SK-N-SH (cell line): ENCODE data around the gene NPM1. TPM values are rescaled to one million over a fixed set of nuclear protein-coding genes. Genes with fewer than 3 reads are reported as not detected.

Source experiments
- CTCF ChIA-PET: fragments of 300-600, 350-600 bp; formaldehyde crosslinking; extraction: SDS; loops from one replicate; lab custom pipeline; 2021; lab: Yijun Ruan, JAX
- POLR2A ChIA-PET: fragments of 350-600 bp; sonication (Branson Sonifier 250); formaldehyde crosslinking; extraction: SDS; loops from one replicate; lab custom pipeline; 2020; ENCODE audit warnings: antibody characterized with exemption, inconsistent platforms; lab: Yijun Ruan, JAX
- DNase-seq: peaks from one replicate; pipeline ENCODE4 v3.0.0; 2012
- H2AFZ ChIP-seq: fragments of 200-600 bp; sonication (generic); 2 replicates; pipeline ENCODE4 v1.8.1; 2016; ENCODE audit warnings: antibody characterized with exemption, mild to moderate bottlenecking, low read depth
- H3F3A ChIP-seq: fragments of 200-600 bp; sonication (generic); replicated peaks from 2 replicates; pipeline ENCODE3; 2016; ENCODE audit warnings: antibody characterized with exemption, mild to moderate bottlenecking; ENCODE audit not compliant: insufficient read depth
- H3K27ac ChIP-seq, 2 experiments: fragments of 200-500 bp in 1 of 2; fragments of 200-600 bp in 1 of 2; sonication (Bioruptor generic) in 1 of 2; sonication (generic), shearing (Covaris generic) in 1 of 2; 2 replicates each; pipeline versions ENCODE4 v1.5.1 to v1.6.1; 2014 to 2016; ENCODE audit warnings: low read depth in 2 of 2, inconsistent platforms in 1 of 2, low read length in 1 of 2, mild to moderate bottlenecking in 1 of 2, mixed read lengths in 1 of 2
- H3K27me3 ChIP-seq: fragments of 200-600 bp; sonication (generic), shearing (Covaris generic); 2 replicates; pipeline ENCODE4 v1.6.1; 2016; ENCODE audit warnings: mixed run types; ENCODE audit not compliant: insufficient read depth
- H3K36me3 ChIP-seq, 2 experiments: fragments of 200-500 bp in 1 of 2; fragments of 200-600 bp in 1 of 2; sonication (Bioruptor generic) in 1 of 2; sonication (generic) in 1 of 2; replicated peaks in 1 of 2; 2 replicates each; pipeline versions ENCODE3 to v1.5.1; 2014 to 2016; ENCODE audit warnings: low read length in 1 of 2, mild to moderate bottlenecking in 1 of 2; ENCODE audit not compliant: insufficient read depth in 2 of 2, control insufficient read depth in 1 of 2
- H3K4me1 ChIP-seq, 2 experiments: fragments of 200-500 bp in 1 of 2; fragments of 200-600 bp in 1 of 2; sonication (Bioruptor generic) in 1 of 2; sonication (generic), shearing (Covaris generic) in 1 of 2; 2 replicates each; pipeline versions ENCODE4 v1.5.1 to v1.6.1; 2014 to 2016; ENCODE audit warnings: low read depth in 1 of 2, low read length in 1 of 2, mixed run types in 1 of 2; ENCODE audit not compliant: insufficient read depth in 2 of 2, control insufficient read depth in 1 of 2
- H3K4me2 ChIP-seq: fragments of 200-600 bp; sonication (generic), shearing (Covaris generic); 2 replicates; pipeline ENCODE4 v1.6.1; 2017; ENCODE audit warnings: mixed run types
- H3K4me3 ChIP-seq, 2 experiments: fragments of 200-500 bp in 1 of 2; fragments of 200-600 bp in 1 of 2; sonication (Bioruptor generic) in 1 of 2; sonication (generic), shearing (Covaris generic) in 1 of 2; 2 replicates each; pipeline versions ENCODE4 v1.5.1 to v1.8.1; 2014 to 2016; ENCODE audit warnings: low read depth in 2 of 2, inconsistent platforms in 1 of 2, low read length in 1 of 2, mild to moderate bottlenecking in 1 of 2, mixed read lengths in 1 of 2, moderate library complexity in 1 of 2
- H3K79me2 ChIP-seq: fragments of 200-600 bp; sonication (generic); 2 replicates; pipeline ENCODE4 v1.8.1; 2017; ENCODE audit warnings: mild to moderate bottlenecking; ENCODE audit not compliant: insufficient read depth
- H3K9ac ChIP-seq: fragments of 200-600 bp; sonication (generic); 2 replicates; pipeline ENCODE4 v1.6.1; 2017; ENCODE audit warnings: mixed run types
- H3K9me2 ChIP-seq: fragments of 200-600 bp; sonication (generic); 2 replicates; pipeline ENCODE4 v1.6.1; 2017; ENCODE audit warnings: mixed run types
- H3K9me3 ChIP-seq: fragments of 200-600 bp; sonication (generic); 2 replicates; pipeline ENCODE4 v1.6.1; 2017; ENCODE audit warnings: mixed run types, mild to moderate bottlenecking, moderate library complexity
- H4K20me1 ChIP-seq: fragments of 200-600 bp; sonication (generic); 2 replicates; pipeline ENCODE4 v1.6.1; 2017; ENCODE audit warnings: mild to moderate bottlenecking, mixed run types; ENCODE audit not compliant: insufficient read depth
- ELF1 ChIP-seq: IDR thresholded peaks from 2 replicates; pipeline ENCODE4 v1.4.0; 2012
- FOXJ3 ChIP-seq: sonication (generic); formaldehyde crosslinking; IDR thresholded peaks from 2 replicates; pipeline ENCODE4 v1.5.1; 2020; ENCODE audit warnings: mild to moderate bottlenecking, missing genetic modification reagents
- FOXM1 ChIP-seq: IDR thresholded peaks from 2 replicates; pipeline ENCODE4 v1.4.0; 2012; ENCODE audit warnings: low read depth, mild to moderate bottlenecking
- NRF1 ChIP-seq: IDR thresholded peaks from 2 replicates; pipeline ENCODE4 v1.6.1; 2012; ENCODE audit warnings: low read depth, mild to moderate bottlenecking, low read length
- RAD21 ChIP-seq: IDR thresholded peaks from 2 replicates; pipeline ENCODE4 v1.6.1; 2012; ENCODE audit warnings: mild to moderate bottlenecking, low read length
- RFX5 ChIP-seq: IDR thresholded peaks from 2 replicates; pipeline ENCODE4 v1.6.1; 2012; ENCODE audit warnings: mild to moderate bottlenecking, improper control_type of control experiment, low read length
- TAF1 ChIP-seq: IDR thresholded peaks from 2 replicates; pipeline ENCODE4 v1.6.1; 2012; ENCODE audit warnings: low read depth, mild to moderate bottlenecking, low read length, moderate library complexity, borderline replicate concordance
- WGBS: methylation state at CpG from one replicate; pipeline ENCODE4 v1.1.6; 2017; ENCODE audit warnings: low lambda C conversion rate; 5-methylcytosine and 5-hydroxymethylcytosine counted together
- polyA plus RNA-seq, 3 experiments: library from polyadenylated mRNA; depleted of rRNA; stranded (reverse); fragments of >200 nt; gene quantifications; 2 replicates each; pipeline ENCODE4 v1.2.3, GENCODE V29; 2012
- TF ChIP-seq, protein P1 (sequence below): IDR thresholded peaks from 2 replicates; pipeline ENCODE4 v1.4.0; 2012; ENCODE audit warnings: low read depth, borderline replicate concordance
- TF ChIP-seq, protein P2 (sequence below): fragments of 150-350 bp; IDR thresholded peaks from 2 replicates; pipeline ENCODE4 v1.6.1; 2017; ENCODE audit warnings: antibody characterized with exemption, low read length, low read depth, borderline replicate concordance
- TF ChIP-seq, protein P3 (sequence below): fragments of 150-350 bp; IDR thresholded peaks from 2 replicates; pipeline ENCODE4 v1.6.1; 2016; ENCODE audit warnings: mild to moderate bottlenecking, low read depth, low read length
- TF ChIP-seq, protein P4 (sequence below): IDR thresholded peaks from 2 replicates; pipeline ENCODE4 v1.6.1; 2012; ENCODE audit warnings: mild to moderate bottlenecking, low read depth, low read length, moderate library complexity

Gene NPM1
- polyA plus RNA-seq, 1 of the 3 experiments (the other 2 are of a cell fraction), result 4,764 TPM

DNA sequence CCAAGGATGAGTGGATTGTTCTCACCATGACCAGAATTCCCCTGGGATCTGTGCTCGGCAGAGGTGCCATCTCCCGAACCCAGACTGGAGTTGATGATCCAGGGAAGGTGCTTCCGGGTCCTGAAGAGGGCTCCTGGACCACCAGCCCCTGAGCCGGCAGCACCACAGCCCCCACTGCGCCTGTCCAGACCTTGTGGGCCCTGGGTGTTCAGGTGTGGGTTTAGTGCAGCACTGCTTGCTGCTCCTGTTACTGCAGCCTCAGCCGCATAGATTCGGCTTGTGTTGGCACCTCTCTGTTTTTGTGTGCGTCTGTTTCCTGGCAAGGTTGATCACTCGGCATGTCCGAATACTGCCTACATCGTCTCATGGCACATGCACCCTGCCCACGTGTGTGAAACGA lies 16.3 kb upstream of the NPM1 start:
- Histone ChIP-seq H3K9me2 (no peaks in the 10 kb centered on the region), H3K4me3 (no peak overlapping the region), H3K4me1 (no peaks in the 10 kb centered on the region), H3K27ac (no peak overlapping the region), H3K4me2 (no peak overlapping the region), H4K20me1 (no peaks in the 10 kb centered on the region), H3K9me3 (no peaks in the 10 kb centered on the region; the same call in 1 of the 2 replicates), H3K36me3 (no peaks in the 10 kb centered on the region), H3K79me2 (no peaks in the 10 kb centered on the region), H3K9ac (no peak overlapping the region), H3F3A (no peaks in the 10 kb centered on the region), H3K27me3 (no peaks in the 10 kb centered on the region), H2AFZ (no peak overlapping the region)
- ChIA-PET POLR2A (no interaction called here), CTCF (interaction anchor here (0.8 kb wide), 2 partner anchors 11 to 164 kb away, joined by 3 read pairs; no protein-coding TSS in a partner anchor)
- no peak for DNase-seq
- TF ChIP-seq, protein P1, sequence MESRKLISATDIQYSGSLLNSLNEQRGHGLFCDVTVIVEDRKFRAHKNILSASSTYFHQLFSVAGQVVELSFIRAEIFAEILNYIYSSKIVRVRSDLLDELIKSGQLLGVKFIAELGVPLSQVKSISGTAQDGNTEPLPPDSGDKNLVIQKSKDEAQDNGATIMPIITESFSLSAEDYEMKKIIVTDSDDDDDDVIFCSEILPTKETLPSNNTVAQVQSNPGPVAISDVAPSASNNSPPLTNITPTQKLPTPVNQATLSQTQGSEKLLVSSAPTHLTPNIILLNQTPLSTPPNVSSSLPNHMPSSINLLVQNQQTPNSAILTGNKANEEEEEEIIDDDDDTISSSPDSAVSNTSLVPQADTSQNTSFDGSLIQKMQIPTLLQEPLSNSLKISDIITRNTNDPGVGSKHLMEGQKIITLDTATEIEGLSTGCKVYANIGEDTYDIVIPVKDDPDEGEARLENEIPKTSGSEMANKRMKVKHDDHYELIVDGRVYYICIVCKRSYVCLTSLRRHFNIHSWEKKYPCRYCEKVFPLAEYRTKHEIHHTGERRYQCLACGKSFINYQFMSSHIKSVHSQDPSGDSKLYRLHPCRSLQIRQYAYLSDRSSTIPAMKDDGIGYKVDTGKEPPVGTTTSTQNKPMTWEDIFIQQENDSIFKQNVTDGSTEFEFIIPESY, result no peak
- no peak for TF ChIP-seq ELF1
- TF ChIP-seq RFX5, result no peak
- TF ChIP-seq, protein P2, sequence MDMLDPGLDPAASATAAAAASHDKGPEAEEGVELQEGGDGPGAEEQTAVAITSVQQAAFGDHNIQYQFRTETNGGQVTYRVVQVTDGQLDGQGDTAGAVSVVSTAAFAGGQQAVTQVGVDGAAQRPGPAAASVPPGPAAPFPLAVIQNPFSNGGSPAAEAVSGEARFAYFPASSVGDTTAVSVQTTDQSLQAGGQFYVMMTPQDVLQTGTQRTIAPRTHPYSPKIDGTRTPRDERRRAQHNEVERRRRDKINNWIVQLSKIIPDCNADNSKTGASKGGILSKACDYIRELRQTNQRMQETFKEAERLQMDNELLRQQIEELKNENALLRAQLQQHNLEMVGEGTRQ, result no peak
- TF ChIP-seq, protein P3, sequence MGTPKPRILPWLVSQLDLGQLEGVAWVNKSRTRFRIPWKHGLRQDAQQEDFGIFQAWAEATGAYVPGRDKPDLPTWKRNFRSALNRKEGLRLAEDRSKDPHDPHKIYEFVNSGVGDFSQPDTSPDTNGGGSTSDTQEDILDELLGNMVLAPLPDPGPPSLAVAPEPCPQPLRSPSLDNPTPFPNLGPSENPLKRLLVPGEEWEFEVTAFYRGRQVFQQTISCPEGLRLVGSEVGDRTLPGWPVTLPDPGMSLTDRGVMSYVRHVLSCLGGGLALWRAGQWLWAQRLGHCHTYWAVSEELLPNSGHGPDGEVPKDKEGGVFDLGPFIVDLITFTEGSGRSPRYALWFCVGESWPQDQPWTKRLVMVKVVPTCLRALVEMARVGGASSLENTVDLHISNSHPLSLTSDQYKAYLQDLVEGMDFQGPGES, result no peak
- TF ChIP-seq FOXJ3 (CRISPR knock-in tag), result no peak
- no peak for TF ChIP-seq TAF1
- 78% methylated on average over 9 of the region's 13 CpGs for WGBS

DNA sequence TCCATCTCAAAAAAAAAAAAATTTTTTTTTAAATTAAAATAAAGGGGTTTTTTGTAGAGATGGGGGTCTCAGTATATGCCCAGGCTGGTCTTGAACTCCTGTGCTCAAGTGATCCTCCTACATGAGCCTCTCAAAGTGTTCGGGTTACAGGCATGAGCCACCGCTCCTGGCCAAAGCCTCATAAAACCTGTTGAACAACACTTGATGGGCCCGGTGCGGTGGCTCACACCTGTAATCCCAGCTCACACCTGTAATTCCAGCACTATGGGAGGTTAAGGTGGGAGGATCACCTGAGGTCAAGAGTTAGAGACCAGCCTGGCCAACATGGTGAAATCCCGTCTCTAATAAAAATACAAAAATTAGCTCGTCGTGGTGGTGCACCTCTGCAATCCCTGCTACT lies 7.7 kb upstream of the NPM1 start:
- Histone ChIP-seq H3K9me3 (no peaks in the 10 kb centered on the region), H3K9me2 (no peaks in the 10 kb centered on the region), H3K9ac (no peak overlapping the region), H3K4me2 (no peak overlapping the region), H3F3A (no peaks in the 10 kb centered on the region), H3K36me3 (no peaks in the 10 kb centered on the region), H3K4me1 (no peaks in the 10 kb centered on the region), H3K27me3 (no peaks in the 10 kb centered on the region), H3K79me2 (no peaks in the 10 kb centered on the region), H3K4me3 (no peak overlapping the region), H4K20me1 (no peaks in the 10 kb centered on the region), H2AFZ (no peak overlapping the region), H3K27ac (no peak overlapping the region)
- WGBS, result 74% methylated on average over 6 of the region's 7 CpGs
- no peak for DNase-seq
- ChIA-PET CTCF (no interaction called here), POLR2A (interaction anchor here (1.1 kb wide), 1 partner anchor 7 kb away, joined by 3 read pairs; no protein-coding TSS in a partner anchor)
- TF ChIP-seq RAD21 (no peak), FOXM1 (no peak), NRF1 (no peak), FOXJ3 (CRISPR knock-in tag) (no peak), TAF1 (no peak)
- TF ChIP-seq, protein P4, sequence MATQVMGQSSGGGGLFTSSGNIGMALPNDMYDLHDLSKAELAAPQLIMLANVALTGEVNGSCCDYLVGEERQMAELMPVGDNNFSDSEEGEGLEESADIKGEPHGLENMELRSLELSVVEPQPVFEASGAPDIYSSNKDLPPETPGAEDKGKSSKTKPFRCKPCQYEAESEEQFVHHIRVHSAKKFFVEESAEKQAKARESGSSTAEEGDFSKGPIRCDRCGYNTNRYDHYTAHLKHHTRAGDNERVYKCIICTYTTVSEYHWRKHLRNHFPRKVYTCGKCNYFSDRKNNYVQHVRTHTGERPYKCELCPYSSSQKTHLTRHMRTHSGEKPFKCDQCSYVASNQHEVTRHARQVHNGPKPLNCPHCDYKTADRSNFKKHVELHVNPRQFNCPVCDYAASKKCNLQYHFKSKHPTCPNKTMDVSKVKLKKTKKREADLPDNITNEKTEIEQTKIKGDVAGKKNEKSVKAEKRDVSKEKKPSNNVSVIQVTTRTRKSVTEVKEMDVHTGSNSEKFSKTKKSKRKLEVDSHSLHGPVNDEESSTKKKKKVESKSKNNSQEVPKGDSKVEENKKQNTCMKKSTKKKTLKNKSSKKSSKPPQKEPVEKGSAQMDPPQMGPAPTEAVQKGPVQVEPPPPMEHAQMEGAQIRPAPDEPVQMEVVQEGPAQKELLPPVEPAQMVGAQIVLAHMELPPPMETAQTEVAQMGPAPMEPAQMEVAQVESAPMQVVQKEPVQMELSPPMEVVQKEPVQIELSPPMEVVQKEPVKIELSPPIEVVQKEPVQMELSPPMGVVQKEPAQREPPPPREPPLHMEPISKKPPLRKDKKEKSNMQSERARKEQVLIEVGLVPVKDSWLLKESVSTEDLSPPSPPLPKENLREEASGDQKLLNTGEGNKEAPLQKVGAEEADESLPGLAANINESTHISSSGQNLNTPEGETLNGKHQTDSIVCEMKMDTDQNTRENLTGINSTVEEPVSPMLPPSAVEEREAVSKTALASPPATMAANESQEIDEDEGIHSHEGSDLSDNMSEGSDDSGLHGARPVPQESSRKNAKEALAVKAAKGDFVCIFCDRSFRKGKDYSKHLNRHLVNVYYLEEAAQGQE, result no peak
- TF ChIP-seq, protein P3, result no peak
- TF ChIP-seq, protein P2, result no peak
